Keratinocyte (primary cell): ENCODE measurements around the gene HDAC5. TPM values are rescaled to one million over a fixed set of nuclear protein-coding genes. Genes with fewer than 3 reads are reported as not detected.

Experiments
- DNase-seq: peaks from one replicate; pipeline ENCODE4 v3.0.0-alpha.2; 2011; ENCODE audit warnings: low read depth, missing footprints, low spot score
- FAIRE-seq: peaks from 2 replicates; lab custom pipeline; 2011; peaks lifted over from hg19 to GRCh38; lab: Jason Lieb, UNC
- H2AFZ ChIP-seq: 2 replicates; pipeline ENCODE4 v1.6.0; 2012; ENCODE audit warnings: low read length, control low read depth, inconsistent platforms; ENCODE audit not compliant: control insufficient read depth
- H3K27ac ChIP-seq: 2 replicates; pipeline ENCODE4 v1.5.1; 2011; ENCODE audit warnings: low read length; ENCODE audit not compliant: control insufficient read depth, insufficient read depth
- H3K27me3 ChIP-seq: 3 replicates; pipeline ENCODE4 v1.6.0; 2011; ENCODE audit warnings: low read length; ENCODE audit not compliant: control insufficient read depth, insufficient read depth; ENCODE audit errors: extremely low read depth
- H3K36me3 ChIP-seq, 2 experiments: 2 replicates in 1 of 2; 3 replicates in 1 of 2; pipeline ENCODE4 v1.5.1; 2011; ENCODE audit warnings: low read length in 2 of 2, mild to moderate bottlenecking in 1 of 2; ENCODE audit not compliant: control insufficient read depth in 2 of 2, insufficient read depth in 2 of 2; ENCODE audit errors: extremely low read depth in 1 of 2
- H3K4me1 ChIP-seq: 3 replicates; pipeline ENCODE4 v1.5.1; 2011; ENCODE audit warnings: low read length; ENCODE audit not compliant: control insufficient read depth, insufficient read depth; ENCODE audit errors: extremely low read depth
- H3K4me2 ChIP-seq: 3 replicates; pipeline ENCODE4 v1.6.0; 2011; ENCODE audit warnings: low read depth, low read length; ENCODE audit not compliant: control insufficient read depth, insufficient read depth; ENCODE audit errors: extremely low read depth
- H3K4me3 ChIP-seq, 3 experiments: fragments of 200-600 bp in 1 of 3; sonication (generic) in 1 of 3; 2 replicates in 2 of 3; 3 replicates in 1 of 3; pipeline ENCODE4 v1.5.1; 2011 to 2016; ENCODE audit warnings: low read length in 3 of 3, mild to moderate bottlenecking in 3 of 3, control low read depth in 2 of 3, inconsistent platforms in 1 of 3, low read depth in 1 of 3, mixed read lengths in 1 of 3, mixed run types in 1 of 3, moderate library complexity in 1 of 3; ENCODE audit not compliant: control insufficient read depth in 2 of 3, insufficient read depth in 2 of 3; ENCODE audit errors: extremely low read depth in 1 of 3
- H3K79me2 ChIP-seq: 2 replicates; pipeline ENCODE4 v1.6.0; 2012; ENCODE audit warnings: low read length; ENCODE audit not compliant: control insufficient read depth, insufficient read depth
- H3K9ac ChIP-seq: 3 replicates; pipeline ENCODE4 v1.6.0; 2011; ENCODE audit warnings: low read length; ENCODE audit not compliant: control insufficient read depth, insufficient read depth; ENCODE audit errors: extremely low read depth
- H3K9me1 ChIP-seq: 3 replicates; pipeline ENCODE4 v1.6.0; 2011; ENCODE audit warnings: low read length; ENCODE audit not compliant: control insufficient read depth, insufficient read depth; ENCODE audit errors: extremely low read depth
- H3K9me3 ChIP-seq: 2 replicates; pipeline ENCODE4 v1.5.1; 2012; ENCODE audit warnings: low read depth, low read length; ENCODE audit not compliant: control insufficient read depth
- H4K20me1 ChIP-seq: 3 replicates; pipeline ENCODE4 v1.6.0; 2011; ENCODE audit warnings: low read length; ENCODE audit not compliant: control insufficient read depth, insufficient read depth; ENCODE audit errors: extremely low read depth
- CTCF ChIP-seq, 3 experiments: IDR thresholded peaks in 1 of 3; conservative IDR thresholded peaks in 1 of 3; optimal IDR thresholded peaks in 1 of 3; 2 replicates in 2 of 3; 3 replicates in 1 of 3; pipeline versions ENCODE3 to v1.5.1; 2011; ENCODE audit warnings: low read length in 3 of 3, mild to moderate bottlenecking in 3 of 3, moderate library complexity in 2 of 3, control low read depth in 1 of 3, inconsistent platforms in 1 of 3; ENCODE audit not compliant: insufficient read depth in 2 of 3; ENCODE audit errors: extremely low read depth in 1 of 3
- EZH2 ChIP-seq: IDR thresholded peaks from one replicate; pipeline ENCODE4 v1.6.1; 2012; ENCODE audit warnings: inconsistent platforms, mild to moderate bottlenecking, low read length, moderate library complexity
- dilution Hi-C: fragments of 300-500 bp; cut with MboI; formaldehyde crosslinking; loops from one replicate; pipeline ENCODE4 v1.7.0; 2020; ENCODE audit warnings: low sequenced_read_pairs; ENCODE audit not compliant: extremely low pct_ligation_motif_present
- polyA plus RNA-seq, 5 experiments: library from polyadenylated mRNA; depleted of rRNA in 3 of 5; stranded (reverse) in 3 of 5; stranded (forward) in 1 of 5; unstranded in 1 of 5; fragments of >200 nt; gene quantifications; 1 replicate in 1 of 5; 2 replicates in 3 of 5; 3 replicates in 1 of 5; pipeline versions ENCODE4 v1.2.1 to v1.2.3, GENCODE V29; 2011 to 2012; ENCODE audit warnings: missing spikeins in 2 of 5, low read depth in 1 of 5, low replicate concordance in 1 of 5

Gene HDAC5
- polyA plus RNA-seq, 1 donor (not counting 4 experiments of a cell fraction or from before 2014, with no cell fraction given), result 4.5 TPM

GRCh38 chr17:44119798-44120197 is 3.6 kb downstream of the HDAC5 start:
- Histone ChIP-seq H3K4me2 (no peak overlapping the region), H3K9me3 (no peaks in the 10 kb centered on the region), H4K20me1 (no peaks in the 10 kb centered on the region), H3K27me3 (peaks cover 9% of the 10 kb centered on the region), H3K9ac (no peak overlapping the region), H3K36me3 (no peaks in the 10 kb centered on the region), H3K79me2 (no peaks in the 10 kb centered on the region), H3K27ac (no peak overlapping the region), H2AFZ (no peak overlapping the region), H3K4me3 (no peak overlapping the region), H3K9me1 (no peaks in the 10 kb centered on the region), H3K4me1 (peaks cover 9% of the 10 kb centered on the region)
- TF ChIP-seq CTCF (optimal IDR thresholded peaks at IDR 0.05 in 1 of 3, IDR thresholded peaks at IDR 0.05 in 1 of 3, conservative IDR thresholded peaks at IDR 0.05 in 1 of 3; ENCODE audit: extremely low read depth in 1 of 3, insufficient read depth in 2 of 3, low read length in 3 of 3), result no peak
- TF ChIP-seq EZH2, result no peak
- dilution Hi-C loops, result no loop called here
- no peak for FAIRE-seq
- DNase-seq, result no peak

GRCh38 chr17:44119062-44119461 is 4.4 kb downstream of the HDAC5 start:
- Histone ChIP-seq H3K4me3 (no peak overlapping the region), H3K79me2 (no peaks in the 10 kb centered on the region), H3K4me2 (no peak overlapping the region), H3K36me3 (no peaks in the 10 kb centered on the region), H4K20me1 (no peaks in the 10 kb centered on the region), H3K9me3 (no peaks in the 10 kb centered on the region), H3K4me1 (peaks cover 6% of the 10 kb centered on the region), H2AFZ (no peak overlapping the region), H3K9ac (no peak overlapping the region), H3K27me3 (peaks cover 9% of the 10 kb centered on the region), H3K9me1 (no peaks in the 10 kb centered on the region), H3K27ac (no peak overlapping the region)
- FAIRE-seq (no peak), DNase-seq (no peak)
- no peak for TF ChIP-seq CTCF (optimal IDR thresholded peaks at IDR 0.05 in 1 of 3, IDR thresholded peaks at IDR 0.05 in 1 of 3, conservative IDR thresholded peaks at IDR 0.05 in 1 of 3; ENCODE audit: extremely low read depth in 1 of 3, insufficient read depth in 2 of 3, low read length in 3 of 3)
- TF ChIP-seq EZH2, result no peak
- dilution Hi-C loops, result no loop called here
